Dedifferentiated amniotic fluid mesenchymal stem cell (primary cell): ENCODE results near the gene GLS.

Experiments
- DNase-seq: peaks from one replicate; pipeline ENCODE4 v3.0.0-alpha.2; 2016; ENCODE audit errors: extremely low spot score

Gene GLS

DNA sequence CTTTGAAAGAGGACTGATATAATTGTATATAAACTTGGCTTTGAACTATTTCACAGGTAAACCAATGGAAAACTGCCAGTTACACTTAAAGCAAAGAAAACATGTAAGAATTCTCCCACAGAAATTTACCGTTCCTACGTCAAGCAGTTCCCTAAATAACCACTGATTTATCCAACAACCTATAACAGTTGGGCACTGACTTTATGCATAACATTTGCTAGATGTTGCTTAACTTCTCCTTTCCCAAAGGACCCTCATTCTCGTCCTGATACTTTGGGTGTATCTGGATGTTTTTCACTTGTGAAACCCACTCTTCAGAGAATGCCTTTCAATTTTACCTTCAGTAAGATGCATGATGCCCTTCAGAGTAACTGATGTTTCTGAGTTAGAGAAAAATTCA is 89.5 kb downstream of the GLS start:
- DNase-seq: no peak

GRCh38 chr2:190970873-190971506 is 90.4 kb downstream of the GLS start:
- no peak for DNase-seq

GRCh38 chr2:190972213-190972612 is 91.6 kb downstream of the GLS start:
- no peak for DNase-seq

DNA sequence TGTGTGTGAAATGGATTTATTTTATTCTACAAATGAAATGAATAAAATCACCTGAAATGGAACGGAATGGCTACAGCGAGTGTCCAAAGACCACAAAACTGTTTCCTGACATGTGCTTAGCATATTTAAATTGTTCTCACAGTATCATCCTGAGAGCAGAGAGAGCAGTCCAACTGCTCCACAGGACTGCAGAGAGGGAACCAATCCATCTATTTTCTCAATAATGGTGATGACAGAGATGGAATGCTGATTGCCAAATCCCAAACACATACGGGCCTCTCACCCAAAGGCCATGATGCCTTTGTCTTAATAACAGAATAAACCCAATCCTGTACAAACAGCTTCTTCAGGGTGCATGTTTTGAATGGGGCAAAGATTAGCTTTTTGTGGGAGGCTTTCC is 92.2 kb downstream of the GLS start:
- no peak for DNase-seq

GRCh38 chr2:190973262-190973661 is 92.6 kb downstream of the GLS start:
- DNase-seq: no peak

- no peak for DNase-seq
Measured at GRCh38 chr2:190973726-190974628, 93.4 kb downstream of the GLS start.

DNA sequence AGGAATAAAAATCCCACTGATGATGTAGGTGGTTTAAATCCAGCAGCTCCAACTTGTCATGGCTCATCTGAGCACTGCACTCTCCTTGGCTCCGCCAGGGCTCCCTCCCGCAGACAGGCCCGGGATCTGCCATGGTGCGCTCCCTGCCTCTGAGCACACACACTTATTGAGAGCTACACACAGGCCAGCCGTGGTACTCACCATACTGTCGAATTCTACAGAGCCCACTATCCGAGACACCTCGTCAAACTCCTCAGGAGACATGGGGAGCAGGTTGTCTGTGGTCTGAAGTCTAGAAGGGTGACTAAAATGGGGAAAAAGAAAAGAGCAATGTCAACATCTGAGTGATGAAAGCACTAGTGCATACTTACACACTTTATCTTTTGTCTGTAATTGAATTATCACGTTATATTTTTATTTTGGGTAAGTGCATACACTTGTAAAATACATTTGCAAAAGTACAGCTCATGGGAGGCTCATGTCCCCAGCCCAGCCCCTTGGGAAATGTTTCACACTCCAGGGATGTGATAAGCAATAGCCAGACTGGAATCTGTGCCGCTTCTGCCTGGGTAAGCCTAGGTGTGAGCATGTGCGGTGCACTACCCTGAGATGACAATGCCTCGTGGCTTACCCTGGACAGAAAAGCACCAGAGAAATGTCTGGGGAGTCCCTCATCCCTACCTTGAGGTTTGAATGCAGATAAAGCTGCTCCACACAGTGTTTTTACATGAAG is 94.2 kb downstream of the GLS start:
- DNase-seq: no peak

DNA sequence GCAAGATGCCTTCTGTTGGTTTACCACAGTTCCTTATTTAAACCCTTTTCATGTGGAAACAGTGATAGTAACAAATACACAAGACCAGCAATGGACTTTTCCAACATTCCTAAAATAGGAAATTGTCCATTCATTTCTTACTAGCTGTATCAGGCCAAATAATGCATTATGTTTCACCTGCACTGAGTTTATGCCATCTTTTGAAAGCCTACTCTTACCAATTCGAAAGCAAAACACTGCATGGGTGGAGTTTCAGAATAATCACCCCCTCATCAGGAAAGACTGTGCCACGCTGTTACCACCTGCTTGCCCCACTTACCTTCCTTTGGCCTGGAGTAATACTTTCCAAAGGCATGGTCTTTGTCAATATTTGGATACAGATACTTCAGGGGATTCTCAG is 95.9 kb downstream of the GLS start:
- no peak for DNase-seq

- no peak for DNase-seq
Measured at GRCh38 chr2:190977505-190977904, 96.9 kb downstream of the GLS start.

GRCh38 chr2:190978389-190979053 is 97.9 kb downstream of the GLS start:
- DNase-seq: no peak

- DNase-seq: no peak
Measured at GRCh38 chr2:190979906-190980629, 99.4 kb downstream of the GLS start.

- no peak for DNase-seq
Measured at GRCh38 chr2:190980630-190981209, 100.1 kb downstream of the GLS start.

DNA sequence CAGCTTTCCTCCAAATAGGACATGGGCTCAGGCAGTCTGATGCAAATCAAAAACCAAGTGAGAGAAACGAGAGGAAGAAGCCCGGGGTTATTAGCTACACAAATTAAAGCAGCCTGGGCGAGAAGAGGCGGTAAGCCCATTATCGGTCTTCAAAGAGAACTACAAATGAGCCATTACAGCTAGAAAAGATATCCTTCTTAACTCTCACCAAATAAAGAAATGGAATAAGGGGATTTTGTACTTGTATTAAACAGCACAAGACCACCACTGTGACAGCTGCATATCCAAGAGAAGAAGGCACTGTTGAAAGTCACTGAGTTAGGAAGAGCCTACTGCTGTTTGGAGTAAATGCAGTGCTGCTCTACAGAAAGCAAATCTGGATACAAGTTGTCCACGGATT is 100.7 kb downstream of the GLS start:
- DNase-seq: no peak

DNA sequence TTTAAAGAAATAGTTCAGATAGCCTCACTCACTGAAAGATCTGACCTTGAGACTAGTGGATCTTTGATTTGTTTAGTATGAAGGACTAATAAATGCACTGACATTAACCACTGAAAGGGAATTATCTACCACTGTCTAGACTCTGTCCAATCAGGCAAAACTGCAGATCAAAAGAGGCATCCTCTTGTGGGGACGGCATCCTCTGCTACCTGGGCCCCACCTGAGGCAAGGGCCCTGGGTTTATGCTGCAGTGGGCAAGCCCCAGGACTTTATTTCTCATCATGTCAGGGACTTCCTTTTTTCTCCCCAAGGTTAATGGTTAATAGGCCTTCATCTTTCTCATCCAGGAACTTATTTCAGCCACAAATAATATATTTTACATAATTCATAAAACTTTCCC is 101.1 kb downstream of the GLS start:
- DNase-seq: no peak

DNA sequence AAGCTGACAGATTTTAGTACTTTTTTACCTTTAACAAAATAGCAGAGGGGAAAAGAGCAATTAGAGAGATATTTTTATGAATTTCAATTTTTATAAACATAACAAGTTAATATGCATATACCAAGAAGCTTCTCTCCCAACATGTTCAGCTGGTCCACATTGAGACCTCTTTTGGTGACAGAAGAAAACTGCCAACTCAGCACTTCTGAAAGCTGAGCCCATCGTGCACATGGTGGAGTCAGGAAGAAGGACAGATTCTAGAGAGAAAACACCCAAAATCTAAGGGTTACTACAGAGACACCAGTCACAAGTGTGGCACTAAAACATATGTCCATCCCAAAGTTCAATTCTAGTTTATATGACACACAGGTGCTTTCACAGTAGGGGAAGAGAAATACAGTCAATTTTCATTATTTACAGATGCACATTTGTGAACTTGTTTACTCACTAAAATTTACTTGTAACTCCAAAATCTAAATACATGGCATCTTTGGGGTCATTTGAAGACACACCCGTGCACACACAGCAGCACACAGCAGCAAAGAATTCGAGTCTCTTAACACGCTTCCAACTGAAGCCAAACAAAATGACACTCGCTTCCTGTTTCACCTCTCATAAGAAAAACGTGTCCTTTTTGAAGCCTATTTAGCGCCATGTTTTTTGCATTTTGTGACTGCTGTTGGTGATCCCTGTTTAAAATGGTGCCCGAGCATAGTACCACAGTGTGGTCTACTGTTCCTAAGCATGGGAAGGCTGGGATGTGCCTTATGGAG is 101.8 kb downstream of the GLS start:
- no peak for DNase-seq

GRCh38 chr2:190984595-190984994 is 104.0 kb downstream of the GLS start:
- DNase-seq: no peak

GRCh38 chr2:190986221-190986953 is 105.8 kb downstream of the GLS start:
- no peak for DNase-seq

DNA sequence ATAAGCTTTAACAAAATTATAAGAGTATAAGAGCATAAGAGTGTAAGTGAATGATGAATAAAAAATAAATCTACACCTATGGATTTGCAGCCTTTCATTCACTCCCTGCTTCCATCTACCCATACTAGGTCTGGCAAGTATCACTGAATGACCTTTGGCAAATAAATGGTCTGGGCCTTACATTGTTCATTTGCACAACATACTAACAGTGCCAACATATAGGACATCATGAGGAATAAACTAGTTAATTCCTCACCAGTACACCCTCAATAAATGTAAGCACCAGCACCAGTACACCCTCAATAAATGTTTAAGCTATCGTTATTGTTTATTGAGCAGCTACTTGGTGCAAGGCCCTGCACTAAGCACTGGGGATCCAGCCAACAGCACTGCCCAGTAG is 106.5 kb downstream of the GLS start:
- DNase-seq: no peak

GRCh38 chr2:190987938-190988337 is 107.3 kb downstream of the GLS start:
- DNase-seq: no peak

DNA sequence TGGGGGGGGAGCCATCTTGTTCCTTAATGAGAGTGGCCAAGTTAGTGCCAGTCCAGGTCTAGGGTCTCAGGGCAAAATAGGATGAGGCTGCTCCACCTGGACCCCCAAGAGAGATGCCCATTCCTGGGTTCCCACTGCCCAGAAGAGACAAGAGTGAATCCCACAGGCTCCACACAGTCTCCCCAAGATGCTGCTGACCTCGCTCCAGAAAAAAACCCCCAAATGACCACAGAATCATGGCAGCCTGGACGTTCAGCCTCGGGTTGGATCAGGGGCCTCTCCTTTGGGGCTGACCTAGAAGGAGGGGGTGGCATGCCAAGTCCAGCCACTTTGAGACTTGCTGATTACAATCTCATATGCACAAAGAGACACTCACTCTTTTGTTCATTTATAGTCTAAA is 108.3 kb downstream of the GLS start:
- no peak for DNase-seq
